ENCODE measurements around the gene EXOC3L1. TPM values are rescaled to one million over a fixed set of nuclear protein-coding genes. Genes with fewer than 3 reads are reported as not detected.

Gene EXOC3L1
- total RNA-seq, 1 experiment from 2014 or later, result 4.0 TPM

DNA sequence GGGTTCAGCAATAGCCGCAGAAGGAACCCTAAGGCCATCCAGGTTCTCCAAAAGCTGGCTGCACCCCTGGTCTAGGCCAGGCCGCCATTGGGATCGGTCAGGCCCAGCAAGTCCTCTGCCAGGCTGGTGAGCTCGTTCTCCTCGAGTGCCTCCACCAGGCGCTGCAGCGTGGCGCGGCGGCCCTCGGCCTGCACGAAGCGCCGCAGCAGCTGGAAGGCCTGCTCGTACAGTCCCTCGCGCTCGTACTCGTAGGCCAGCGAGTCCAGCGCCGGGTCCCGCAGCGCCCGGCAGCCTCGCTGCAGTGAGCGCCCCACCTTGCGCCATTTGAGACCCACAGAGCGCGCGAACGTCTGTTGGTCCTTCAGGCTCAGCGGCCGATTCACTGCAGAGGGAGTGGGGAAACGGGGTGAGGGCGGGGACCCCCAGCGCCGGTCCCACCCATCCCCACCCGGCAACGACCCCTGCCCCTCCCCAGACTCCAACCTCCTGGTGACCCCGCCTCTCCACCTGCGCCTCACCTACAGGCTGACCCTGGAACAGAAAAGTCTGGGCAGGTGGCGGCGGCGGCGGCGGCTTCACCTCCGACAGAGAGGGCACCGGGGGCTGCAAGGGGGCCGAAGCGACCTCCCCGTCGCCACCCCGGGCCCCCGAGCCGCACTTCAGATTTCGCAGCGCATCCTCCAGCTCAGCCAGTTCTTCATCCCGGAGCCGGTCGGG is 35.2 kb downstream of the EXOC3L1 start (continued):
- TF ChIP-seq, protein P1, sequence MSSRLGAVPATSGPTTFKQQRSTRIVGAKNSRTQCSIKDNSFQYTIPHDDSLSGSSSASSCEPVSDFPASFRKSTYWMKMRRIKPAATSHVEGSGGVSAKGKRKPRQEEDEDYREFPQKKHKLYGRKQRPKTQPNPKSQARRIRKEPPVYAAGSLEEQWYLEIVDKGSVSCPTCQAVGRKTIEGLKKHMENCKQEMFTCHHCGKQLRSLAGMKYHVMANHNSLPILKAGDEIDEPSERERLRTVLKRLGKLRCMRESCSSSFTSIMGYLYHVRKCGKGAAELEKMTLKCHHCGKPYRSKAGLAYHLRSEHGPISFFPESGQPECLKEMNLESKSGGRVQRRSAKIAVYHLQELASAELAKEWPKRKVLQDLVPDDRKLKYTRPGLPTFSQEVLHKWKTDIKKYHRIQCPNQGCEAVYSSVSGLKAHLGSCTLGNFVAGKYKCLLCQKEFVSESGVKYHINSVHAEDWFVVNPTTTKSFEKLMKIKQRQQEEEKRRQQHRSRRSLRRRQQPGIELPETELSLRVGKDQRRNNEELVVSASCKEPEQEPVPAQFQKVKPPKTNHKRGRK (CRISPR knock-in tag; IDR thresholded peaks at IDR 0.05; ENCODE audit: borderline replicate concordance), result no peak
- no peak for TF ChIP-seq SOX15 (CRISPR knock-in tag; IDR thresholded peaks at IDR 0.05)
- peak; percentile 80; the same call in 1 of the 2 replicates for TF ChIP-seq RELA (CRISPR knock-in tag; IDR thresholded peaks at IDR 0.05; ENCODE audit: borderline replicate concordance)
- TF ChIP-seq, protein P2, sequence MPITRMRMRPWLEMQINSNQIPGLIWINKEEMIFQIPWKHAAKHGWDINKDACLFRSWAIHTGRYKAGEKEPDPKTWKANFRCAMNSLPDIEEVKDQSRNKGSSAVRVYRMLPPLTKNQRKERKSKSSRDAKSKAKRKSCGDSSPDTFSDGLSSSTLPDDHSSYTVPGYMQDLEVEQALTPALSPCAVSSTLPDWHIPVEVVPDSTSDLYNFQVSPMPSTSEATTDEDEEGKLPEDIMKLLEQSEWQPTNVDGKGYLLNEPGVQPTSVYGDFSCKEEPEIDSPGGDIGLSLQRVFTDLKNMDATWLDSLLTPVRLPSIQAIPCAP (CRISPR knock-in tag; IDR thresholded peaks at IDR 0.05), result no peak
- TF ChIP-seq, protein P3, sequence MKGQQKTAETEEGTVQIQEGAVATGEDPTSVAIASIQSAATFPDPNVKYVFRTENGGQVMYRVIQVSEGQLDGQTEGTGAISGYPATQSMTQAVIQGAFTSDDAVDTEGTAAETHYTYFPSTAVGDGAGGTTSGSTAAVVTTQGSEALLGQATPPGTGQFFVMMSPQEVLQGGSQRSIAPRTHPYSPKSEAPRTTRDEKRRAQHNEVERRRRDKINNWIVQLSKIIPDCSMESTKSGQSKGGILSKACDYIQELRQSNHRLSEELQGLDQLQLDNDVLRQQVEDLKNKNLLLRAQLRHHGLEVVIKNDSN (CRISPR knock-in tag; IDR thresholded peaks at IDR 0.05), result peak; percentile 41; the same call in 1 of the 2 replicates
- no peak for TF ChIP-seq FOXJ3 (CRISPR knock-in tag; IDR thresholded peaks at IDR 0.05; ENCODE audit: borderline replicate concordance)
- TF ChIP-seq, protein P4, sequence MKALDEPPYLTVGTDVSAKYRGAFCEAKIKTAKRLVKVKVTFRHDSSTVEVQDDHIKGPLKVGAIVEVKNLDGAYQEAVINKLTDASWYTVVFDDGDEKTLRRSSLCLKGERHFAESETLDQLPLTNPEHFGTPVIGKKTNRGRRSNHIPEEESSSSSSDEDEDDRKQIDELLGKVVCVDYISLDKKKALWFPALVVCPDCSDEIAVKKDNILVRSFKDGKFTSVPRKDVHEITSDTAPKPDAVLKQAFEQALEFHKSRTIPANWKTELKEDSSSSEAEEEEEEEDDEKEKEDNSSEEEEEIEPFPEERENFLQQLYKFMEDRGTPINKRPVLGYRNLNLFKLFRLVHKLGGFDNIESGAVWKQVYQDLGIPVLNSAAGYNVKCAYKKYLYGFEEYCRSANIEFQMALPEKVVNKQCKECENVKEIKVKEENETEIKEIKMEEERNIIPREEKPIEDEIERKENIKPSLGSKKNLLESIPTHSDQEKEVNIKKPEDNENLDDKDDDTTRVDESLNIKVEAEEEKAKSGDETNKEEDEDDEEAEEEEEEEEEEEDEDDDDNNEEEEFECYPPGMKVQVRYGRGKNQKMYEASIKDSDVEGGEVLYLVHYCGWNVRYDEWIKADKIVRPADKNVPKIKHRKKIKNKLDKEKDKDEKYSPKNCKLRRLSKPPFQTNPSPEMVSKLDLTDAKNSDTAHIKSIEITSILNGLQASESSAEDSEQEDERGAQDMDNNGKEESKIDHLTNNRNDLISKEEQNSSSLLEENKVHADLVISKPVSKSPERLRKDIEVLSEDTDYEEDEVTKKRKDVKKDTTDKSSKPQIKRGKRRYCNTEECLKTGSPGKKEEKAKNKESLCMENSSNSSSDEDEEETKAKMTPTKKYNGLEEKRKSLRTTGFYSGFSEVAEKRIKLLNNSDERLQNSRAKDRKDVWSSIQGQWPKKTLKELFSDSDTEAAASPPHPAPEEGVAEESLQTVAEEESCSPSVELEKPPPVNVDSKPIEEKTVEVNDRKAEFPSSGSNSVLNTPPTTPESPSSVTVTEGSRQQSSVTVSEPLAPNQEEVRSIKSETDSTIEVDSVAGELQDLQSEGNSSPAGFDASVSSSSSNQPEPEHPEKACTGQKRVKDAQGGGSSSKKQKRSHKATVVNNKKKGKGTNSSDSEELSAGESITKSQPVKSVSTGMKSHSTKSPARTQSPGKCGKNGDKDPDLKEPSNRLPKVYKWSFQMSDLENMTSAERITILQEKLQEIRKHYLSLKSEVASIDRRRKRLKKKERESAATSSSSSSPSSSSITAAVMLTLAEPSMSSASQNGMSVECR (CRISPR knock-in tag; IDR thresholded peaks at IDR 0.05; ENCODE audit: borderline replicate concordance), result peak; percentile 86
- 0 out of 2 replicates have a peak, but pooled peaks have one; percentile 57 for TF ChIP-seq TEAD1 (CRISPR knock-in tag; IDR thresholded peaks at IDR 0.05)
- TF ChIP-seq, protein P5, sequence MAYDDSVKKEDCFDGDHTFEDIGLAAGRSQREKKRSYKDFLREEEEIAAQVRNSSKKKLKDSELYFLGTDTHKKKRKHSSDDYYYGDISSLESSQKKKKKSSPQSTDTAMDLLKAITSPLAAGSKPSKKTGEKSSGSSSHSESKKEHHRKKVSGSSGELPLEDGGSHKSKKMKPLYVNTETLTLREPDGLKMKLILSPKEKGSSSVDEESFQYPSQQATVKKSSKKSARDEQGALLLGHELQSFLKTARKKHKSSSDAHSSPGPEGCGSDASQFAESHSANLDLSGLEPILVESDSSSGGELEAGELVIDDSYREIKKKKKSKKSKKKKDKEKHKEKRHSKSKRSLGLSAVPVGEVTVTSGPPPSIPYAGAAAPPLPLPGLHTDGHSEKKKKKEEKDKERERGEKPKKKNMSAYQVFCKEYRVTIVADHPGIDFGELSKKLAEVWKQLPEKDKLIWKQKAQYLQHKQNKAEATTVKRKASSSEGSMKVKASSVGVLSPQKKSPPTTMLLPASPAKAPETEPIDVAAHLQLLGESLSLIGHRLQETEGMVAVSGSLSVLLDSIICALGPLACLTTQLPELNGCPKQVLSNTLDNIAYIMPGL (CRISPR knock-in tag; IDR thresholded peaks at IDR 0.05), result no peak
- TF ChIP-seq, protein P6, sequence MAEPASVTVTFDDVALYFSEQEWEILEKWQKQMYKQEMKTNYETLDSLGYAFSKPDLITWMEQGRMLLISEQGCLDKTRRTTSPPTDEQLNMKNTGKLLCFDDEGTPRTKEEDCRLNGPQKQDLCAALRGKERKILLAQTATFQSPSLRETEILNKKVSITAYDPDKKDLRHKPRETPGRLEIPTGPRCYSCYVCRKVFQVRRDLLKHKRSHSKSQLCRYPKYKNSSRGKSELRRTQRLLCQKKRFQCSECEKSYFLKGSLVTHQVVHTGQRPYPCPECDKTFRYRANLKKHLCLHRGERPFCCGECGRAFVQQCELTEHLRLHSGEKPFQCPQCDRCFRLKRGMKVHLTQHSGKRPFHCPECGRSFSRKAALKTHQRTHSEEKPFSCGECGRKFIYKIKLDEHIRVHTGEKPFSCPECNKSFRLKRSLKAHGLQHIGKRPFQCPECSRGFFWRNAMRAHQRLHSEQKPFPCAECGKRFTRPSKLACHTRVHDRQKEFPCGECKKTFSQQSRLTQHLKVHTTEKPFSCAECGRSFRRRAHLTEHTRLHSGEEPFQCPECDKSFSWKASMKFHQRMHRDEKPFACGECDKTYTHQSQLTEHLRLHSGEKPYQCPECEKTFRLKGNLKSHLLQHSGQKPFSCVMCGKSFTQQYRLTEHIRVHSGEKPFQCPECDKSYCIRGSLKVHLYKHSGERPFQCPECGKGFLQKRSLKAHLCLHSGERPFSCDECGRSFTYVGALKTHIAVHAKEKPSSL (CRISPR knock-in tag; conservative IDR thresholded peaks at IDR 0.05), result no peak
- TF ChIP-seq ZNF138 (CRISPR knock-in tag; conservative IDR thresholded peaks at IDR 0.05), result no peak
- TF ChIP-seq, protein P7, sequence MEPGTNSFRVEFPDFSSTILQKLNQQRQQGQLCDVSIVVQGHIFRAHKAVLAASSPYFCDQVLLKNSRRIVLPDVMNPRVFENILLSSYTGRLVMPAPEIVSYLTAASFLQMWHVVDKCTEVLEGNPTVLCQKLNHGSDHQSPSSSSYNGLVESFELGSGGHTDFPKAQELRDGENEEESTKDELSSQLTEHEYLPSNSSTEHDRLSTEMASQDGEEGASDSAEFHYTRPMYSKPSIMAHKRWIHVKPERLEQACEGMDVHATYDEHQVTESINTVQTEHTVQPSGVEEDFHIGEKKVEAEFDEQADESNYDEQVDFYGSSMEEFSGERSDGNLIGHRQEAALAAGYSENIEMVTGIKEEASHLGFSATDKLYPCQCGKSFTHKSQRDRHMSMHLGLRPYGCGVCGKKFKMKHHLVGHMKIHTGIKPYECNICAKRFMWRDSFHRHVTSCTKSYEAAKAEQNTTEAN (CRISPR knock-in tag; IDR thresholded peaks at IDR 0.05), result no peak
- TF ChIP-seq MYBL2 (CRISPR knock-in tag; IDR thresholded peaks at IDR 0.05), result 0 out of 2 replicates have a peak, but pooled peaks have one; percentile 29
- TF ChIP-seq, protein P8, sequence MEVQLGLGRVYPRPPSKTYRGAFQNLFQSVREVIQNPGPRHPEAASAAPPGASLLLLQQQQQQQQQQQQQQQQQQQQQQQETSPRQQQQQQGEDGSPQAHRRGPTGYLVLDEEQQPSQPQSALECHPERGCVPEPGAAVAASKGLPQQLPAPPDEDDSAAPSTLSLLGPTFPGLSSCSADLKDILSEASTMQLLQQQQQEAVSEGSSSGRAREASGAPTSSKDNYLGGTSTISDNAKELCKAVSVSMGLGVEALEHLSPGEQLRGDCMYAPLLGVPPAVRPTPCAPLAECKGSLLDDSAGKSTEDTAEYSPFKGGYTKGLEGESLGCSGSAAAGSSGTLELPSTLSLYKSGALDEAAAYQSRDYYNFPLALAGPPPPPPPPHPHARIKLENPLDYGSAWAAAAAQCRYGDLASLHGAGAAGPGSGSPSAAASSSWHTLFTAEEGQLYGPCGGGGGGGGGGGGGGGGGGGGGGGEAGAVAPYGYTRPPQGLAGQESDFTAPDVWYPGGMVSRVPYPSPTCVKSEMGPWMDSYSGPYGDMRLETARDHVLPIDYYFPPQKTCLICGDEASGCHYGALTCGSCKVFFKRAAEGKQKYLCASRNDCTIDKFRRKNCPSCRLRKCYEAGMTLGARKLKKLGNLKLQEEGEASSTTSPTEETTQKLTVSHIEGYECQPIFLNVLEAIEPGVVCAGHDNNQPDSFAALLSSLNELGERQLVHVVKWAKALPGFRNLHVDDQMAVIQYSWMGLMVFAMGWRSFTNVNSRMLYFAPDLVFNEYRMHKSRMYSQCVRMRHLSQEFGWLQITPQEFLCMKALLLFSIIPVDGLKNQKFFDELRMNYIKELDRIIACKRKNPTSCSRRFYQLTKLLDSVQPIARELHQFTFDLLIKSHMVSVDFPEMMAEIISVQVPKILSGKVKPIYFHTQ (CRISPR knock-in tag; IDR thresholded peaks at IDR 0.05), result no peak
- TF ChIP-seq IRF2 (CRISPR knock-in tag; IDR thresholded peaks at IDR 0.05; ENCODE audit: borderline replicate concordance, low read depth), result no peak
- TF ChIP-seq, protein P9, sequence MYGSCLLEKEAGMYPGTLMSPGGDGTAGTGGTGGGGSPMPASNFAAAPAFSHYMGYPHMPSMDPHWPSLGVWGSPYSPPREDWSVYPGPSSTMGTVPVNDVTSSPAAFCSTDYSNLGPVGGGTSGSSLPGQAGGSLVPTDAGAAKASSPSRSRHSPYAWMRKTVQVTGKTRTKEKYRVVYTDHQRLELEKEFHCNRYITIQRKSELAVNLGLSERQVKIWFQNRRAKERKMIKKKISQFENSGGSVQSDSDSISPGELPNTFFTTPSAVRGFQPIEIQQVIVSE (CRISPR knock-in tag; IDR thresholded peaks at IDR 0.05; ENCODE audit: borderline replicate concordance), result no peak
- TF ChIP-seq PRRX2 (CRISPR knock-in tag; IDR thresholded peaks at IDR 0.05), result no peak
- TF ChIP-seq JUN (CRISPR knock-in tag; IDR thresholded peaks at IDR 0.05), result peak; percentile 94; the same call in 1 of the 2 replicates
- no peak for TF ChIP-seq KAT7 (CRISPR knock-in tag; IDR thresholded peaks at IDR 0.05; ENCODE audit: borderline replicate concordance)
- TF ChIP-seq RORB (CRISPR knock-in tag; IDR thresholded peaks at IDR 0.05), result no peak
